ENCODE data around the gene FAM222B.

DNA sequence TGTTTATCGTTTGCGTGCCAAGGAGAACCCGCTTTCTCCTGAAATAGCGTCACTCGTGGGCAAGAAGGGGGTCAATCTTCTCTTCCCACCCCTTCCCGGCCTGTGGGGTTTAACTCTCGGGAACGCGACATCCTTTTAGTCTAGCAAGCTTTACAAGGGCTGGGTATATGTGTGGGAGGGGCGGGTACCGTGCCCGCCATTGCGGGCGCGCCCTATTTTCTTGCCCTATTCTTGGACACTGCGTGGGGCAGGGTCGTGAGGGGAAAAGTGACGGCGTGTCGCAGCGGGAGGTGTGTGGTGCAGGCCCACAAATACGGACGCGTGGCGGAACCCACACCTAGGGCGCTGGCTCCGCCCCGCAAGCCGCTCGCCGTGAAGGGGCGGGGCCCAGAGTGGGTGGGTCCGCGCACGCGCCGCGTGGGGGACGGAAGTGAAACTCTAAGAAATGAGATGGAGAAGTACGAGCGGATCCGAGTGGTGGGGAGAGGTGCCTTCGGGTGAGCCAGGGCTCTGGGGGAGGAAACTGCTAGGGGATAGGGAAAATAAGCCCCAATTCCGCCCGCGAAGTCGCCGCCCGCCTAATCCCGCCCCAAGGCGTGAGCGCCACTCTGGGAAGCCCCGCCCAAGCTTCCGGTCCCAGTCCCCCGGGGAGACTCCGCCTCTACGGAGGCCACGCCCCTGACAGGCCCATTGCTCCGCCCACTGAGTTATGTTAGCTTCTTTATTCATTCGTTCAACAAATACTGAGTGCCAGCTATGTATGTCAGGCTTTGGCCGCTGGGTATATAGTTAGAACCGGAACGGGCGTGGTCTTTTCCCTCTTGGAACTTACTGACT, 114.0 kb downstream of the FAM222B start, which contains the start of gene NEK8:
- TF ChIP-seq POLR2AphosphoS5 (IDR thresholded peaks at IDR 0.05) (peak; percentile 82 to 91 (median 85)), POLR2A (IDR thresholded peaks at IDR 0.05) (peak; percentile 77)
